Nephron (organoid): Measurements from ENCODE around the gene ZCWPW1.
"Not testable (repeated sequence)": the region's sequence is repeated elsewhere in the genome, so short reads cannot be mapped to it uniquely, and the experiment has no call there.

Source experiments
- H3K27ac Mint-ChIP-seq, 3 experiments: 2 replicates each; pipeline ENCODE4 v1.8.0; 2020; ENCODE audit warnings: mixed read lengths in 3 of 3, mild to moderate bottlenecking in 2 of 3, moderate library complexity in 1 of 3
- H3K27me3 Mint-ChIP-seq: 2 replicates; pipeline ENCODE4 v1.8.0; 2021; ENCODE audit warnings: low read depth, mild to moderate bottlenecking, moderate library complexity, mixed read lengths
- H3K36me3 Mint-ChIP-seq: 2 replicates; pipeline ENCODE4 v1.8.0; 2020; ENCODE audit warnings: low read depth, mixed read lengths
- H3K4me1 Mint-ChIP-seq: 2 replicates; pipeline ENCODE4 v1.8.0; 2020; ENCODE audit warnings: mixed read lengths
- H3K4me3 Mint-ChIP-seq, 3 experiments: 2 replicates each; pipeline ENCODE4 v1.8.0; 2020; ENCODE audit warnings: mild to moderate bottlenecking in 3 of 3, mixed read lengths in 3 of 3, moderate library complexity in 2 of 3
- H3K9me3 Mint-ChIP-seq: 2 replicates; pipeline ENCODE4 v1.8.0; 2020; ENCODE audit warnings: mixed read lengths
- TF ChIP-seq, protein P1 (sequence below), 3 experiments: fragments of 200-600 bp; sonication (generic); IDR thresholded peaks; one replicate each; pipeline ENCODE4 v1.5.0; 2021; ENCODE audit warnings: antibody characterized with exemption in 3 of 3; ENCODE audit not compliant: unreplicated experiment in 3 of 3

Gene ZCWPW1

DNA sequence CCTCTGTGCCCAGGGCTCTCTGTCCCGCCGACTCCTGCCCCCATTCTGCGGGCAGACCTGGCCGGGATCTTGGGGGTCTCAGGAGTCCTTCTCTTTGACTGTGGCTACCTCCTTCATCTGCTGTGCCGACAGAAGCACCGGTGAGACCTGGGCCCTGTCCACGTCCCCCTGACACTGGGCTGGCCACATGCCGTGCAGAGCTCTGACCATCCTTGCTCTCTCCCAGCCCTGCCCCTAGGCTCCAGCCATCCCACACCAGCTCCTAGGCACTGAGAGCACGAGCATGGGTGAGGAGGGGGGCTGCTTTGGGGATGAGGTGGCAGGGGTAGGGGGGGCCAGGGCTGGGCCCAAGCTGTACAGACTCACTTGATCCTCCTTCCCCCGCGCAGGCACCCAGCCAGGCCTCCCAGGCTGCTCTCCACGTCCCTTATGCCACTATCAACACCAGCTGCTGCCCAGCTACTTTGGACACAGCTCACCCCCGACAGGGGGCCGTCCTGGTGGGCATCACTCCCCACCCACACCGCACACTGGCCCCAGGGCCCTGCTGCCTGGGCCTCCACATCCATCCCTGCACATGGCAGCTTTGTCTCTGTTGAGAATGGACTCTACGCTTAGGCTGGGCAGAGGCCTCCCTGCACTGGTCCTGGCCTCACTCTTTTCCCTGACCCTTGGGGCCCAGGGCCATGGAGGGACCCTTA, 75.4 kb downstream of the ZCWPW1 start:
- Mint-ChIP-seq H3K9me3 (no peaks in the 10 kb centered on the region), H3K27ac (no peak overlapping the region), H3K27me3 (no peaks in the 10 kb centered on the region), H3K4me1 (no peaks in the 10 kb centered on the region), H3K4me3 (no peak overlapping the region), H3K36me3 (peaks cover 39% of the 10 kb centered on the region)
- TF ChIP-seq, protein P1, sequence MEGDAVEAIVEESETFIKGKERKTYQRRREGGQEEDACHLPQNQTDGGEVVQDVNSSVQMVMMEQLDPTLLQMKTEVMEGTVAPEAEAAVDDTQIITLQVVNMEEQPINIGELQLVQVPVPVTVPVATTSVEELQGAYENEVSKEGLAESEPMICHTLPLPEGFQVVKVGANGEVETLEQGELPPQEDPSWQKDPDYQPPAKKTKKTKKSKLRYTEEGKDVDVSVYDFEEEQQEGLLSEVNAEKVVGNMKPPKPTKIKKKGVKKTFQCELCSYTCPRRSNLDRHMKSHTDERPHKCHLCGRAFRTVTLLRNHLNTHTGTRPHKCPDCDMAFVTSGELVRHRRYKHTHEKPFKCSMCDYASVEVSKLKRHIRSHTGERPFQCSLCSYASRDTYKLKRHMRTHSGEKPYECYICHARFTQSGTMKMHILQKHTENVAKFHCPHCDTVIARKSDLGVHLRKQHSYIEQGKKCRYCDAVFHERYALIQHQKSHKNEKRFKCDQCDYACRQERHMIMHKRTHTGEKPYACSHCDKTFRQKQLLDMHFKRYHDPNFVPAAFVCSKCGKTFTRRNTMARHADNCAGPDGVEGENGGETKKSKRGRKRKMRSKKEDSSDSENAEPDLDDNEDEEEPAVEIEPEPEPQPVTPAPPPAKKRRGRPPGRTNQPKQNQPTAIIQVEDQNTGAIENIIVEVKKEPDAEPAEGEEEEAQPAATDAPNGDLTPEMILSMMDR (IDR thresholded peaks at IDR 0.05; ENCODE audit: unreplicated experiment in 3 of 3) = no peak

DNA sequence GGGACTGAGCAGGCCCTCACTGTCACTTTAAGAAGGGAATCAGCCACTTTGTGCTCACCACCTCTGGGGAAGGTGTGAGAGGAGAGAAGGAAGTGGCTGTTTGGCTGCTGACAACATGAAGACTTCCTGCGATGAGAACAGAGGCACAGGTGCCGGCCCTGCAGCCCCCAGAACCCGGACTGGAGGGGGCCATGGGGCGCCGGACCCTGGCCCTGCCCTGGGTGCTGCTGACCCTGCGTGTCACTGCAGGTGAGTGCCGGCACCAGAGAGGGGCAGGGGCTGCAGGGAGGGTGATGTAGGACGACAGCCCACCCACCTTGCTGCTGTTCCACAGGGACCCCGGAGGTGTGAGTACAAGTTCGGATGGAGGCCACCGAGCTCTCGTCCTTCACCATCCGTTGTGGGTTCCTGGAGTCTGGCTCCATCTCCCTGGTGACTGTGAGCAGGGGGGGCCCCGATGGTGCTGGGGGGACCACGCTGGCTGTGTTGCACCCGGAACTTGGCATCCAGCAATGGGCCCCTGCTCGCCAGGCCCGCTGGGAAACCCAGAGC, 76.2 kb downstream of the ZCWPW1 start:
- not testable (repeated sequence) for H3K4me3 Mint-ChIP-seq

DNA sequence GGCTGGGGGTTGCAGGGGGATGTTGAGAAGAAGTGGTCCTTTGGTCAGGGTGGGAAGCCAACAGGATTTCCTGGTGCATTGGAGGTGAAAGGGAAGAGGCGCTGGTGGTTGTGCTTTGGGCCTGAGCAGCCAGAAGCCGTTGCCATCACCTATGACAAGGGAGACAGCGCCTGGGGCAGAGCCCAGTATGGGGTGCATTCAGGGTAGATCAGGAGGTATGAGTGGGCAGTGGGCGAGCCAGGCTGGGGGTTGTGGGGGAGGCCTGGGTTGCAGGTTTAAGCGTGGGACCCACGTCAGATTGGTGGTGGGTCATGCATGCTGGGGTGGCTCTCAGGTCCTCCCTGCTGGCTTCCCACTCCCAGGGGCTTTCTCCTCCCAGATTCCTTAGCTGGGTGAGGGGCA, 76.8 kb downstream of the ZCWPW1 start:
- no peaks in the 10 kb centered on the region for H3K4me1 Mint-ChIP-seq
- peaks cover 45% of the 10 kb centered on the region for H3K36me3 Mint-ChIP-seq
- TF ChIP-seq, protein P1 (IDR thresholded peaks at IDR 0.05; ENCODE audit: unreplicated experiment in 3 of 3) = no peak
- no peak overlapping the region for H3K27ac Mint-ChIP-seq
- no peaks in the 10 kb centered on the region for H3K9me3 Mint-ChIP-seq
- no peaks in the 10 kb centered on the region for H3K27me3 Mint-ChIP-seq
- H3K4me3 Mint-ChIP-seq = no peak overlapping the region

More for the DNA sequence above, 76.2 kb downstream of the ZCWPW1 start:
- not testable (repeated sequence) for H3K4me1 Mint-ChIP-seq, H3K9me3 Mint-ChIP-seq, H3K27me3 Mint-ChIP-seq, H3K27ac Mint-ChIP-seq
- peaks cover 42% of the 10 kb centered on the region for H3K36me3 Mint-ChIP-seq
